MCF 10A (cell line): ENCODE results near the gene DCDC1. TPM values are rescaled to one million over a fixed set of nuclear protein-coding genes. Genes with fewer than 3 reads are reported as not detected.

Source experiments
- BruUV-seq: library from RNA; stranded (reverse); fragments of 400-500 nt; replicated peaks from 2 replicates; lab custom pipeline; 2021; lab: Mats Ljungman, UMichigan
- CTCF ChIA-PET: fragments of 300-600 bp; sonication (Branson Sonifier 250); formaldehyde crosslinking; extraction: SDS; loops from one replicate; lab custom pipeline; 2021; ENCODE audit warnings: antibody characterized with exemption, inconsistent platforms; lab: Yijun Ruan, JAX
- POLR2A ChIA-PET: fragments of 300-600, 350-650 bp; sonication (Branson Sonifier 250); formaldehyde crosslinking; extraction: SDS; loops from one replicate; lab custom pipeline; 2020; ENCODE audit warnings: antibody characterized with exemption, inconsistent platforms; lab: Yijun Ruan, JAX
- DNase-seq: peaks from one replicate; pipeline ENCODE4 v3.0.0-alpha.2; 2018; ENCODE audit not compliant: unreplicated experiment
- H3K27ac Mint-ChIP-seq: one replicate; pipeline ENCODE4 v1.8.0; 2022; ENCODE audit warnings: mild to moderate bottlenecking, low read depth, mixed read lengths; ENCODE audit not compliant: unreplicated experiment
- H3K27me3 Mint-ChIP-seq: one replicate; pipeline ENCODE4 v1.8.0; 2022; ENCODE audit warnings: mixed read lengths; ENCODE audit not compliant: insufficient read depth, unreplicated experiment
- H3K36me3 Mint-ChIP-seq: one replicate; pipeline ENCODE4 v1.8.0; 2022; ENCODE audit warnings: mild to moderate bottlenecking, moderate library complexity, mixed read lengths; ENCODE audit not compliant: insufficient read depth, unreplicated experiment
- H3K4me1 Mint-ChIP-seq: one replicate; pipeline ENCODE4 v1.8.0; 2022; ENCODE audit warnings: mixed read lengths; ENCODE audit not compliant: insufficient read depth, unreplicated experiment
- H3K4me3 Mint-ChIP-seq: one replicate; pipeline ENCODE4 v1.8.0; 2022; ENCODE audit warnings: mild to moderate bottlenecking, moderate library complexity, mixed read lengths; ENCODE audit not compliant: unreplicated experiment
- H3K9me3 Mint-ChIP-seq: one replicate; pipeline ENCODE4 v1.8.0; 2022; ENCODE audit warnings: mixed read lengths; ENCODE audit not compliant: unreplicated experiment
- CTCF ChIP-seq: fragments of 200-600 bp; IDR thresholded peaks from one replicate; pipeline ENCODE4 v1.8.0; 2022; ENCODE audit warnings: antibody characterized with exemption, mild to moderate bottlenecking; ENCODE audit not compliant: unreplicated experiment
- intact Hi-C: fragments of 100-400 bp; cut with micrococcal nuclease; formaldehyde crosslinking; loops from 2 replicates; pipeline ENCODE4 v1.14.1; 2022
- total RNA-seq: library from RNA; stranded (reverse); gene quantifications from 2 replicates; pipeline ENCODE4 v1.2.3, GENCODE V29; 2022

Gene DCDC1
- total RNA-seq, 1 experiment from 2014 or later, result 0.19 TPM

- CTCF ChIA-PET, result no interaction called here
- TF ChIP-seq CTCF, result no peak
- Mint-ChIP-seq H3K27ac (no peak overlapping the region), H3K4me3 (no peak overlapping the region), H3K27me3 (peaks cover 44% of the 10 kb centered on the region), H3K4me1 (no peaks in the 10 kb centered on the region), H3K9me3 (no peaks in the 10 kb centered on the region), H3K36me3 (no peaks in the 10 kb centered on the region)
- POLR2A ChIA-PET, result no interaction called here
- BruUV-seq, result no TSS peak
- intact Hi-C loops, result no loop called here
- DNase-seq, result no peak
These were observed 381.7 kb downstream of the DCDC1 start for GRCh38 chr11:30987819-30988218.

GRCh38 chr11:30985536-30985935, 384.0 kb downstream of the DCDC1 start:
- no TSS peak for BruUV-seq
- TF ChIP-seq CTCF, result no peak
- CTCF ChIA-PET, result no interaction called here
- peaks cover 65% of the 10 kb centered on the region for H3K27me3 Mint-ChIP-seq
- no peak overlapping the region for H3K27ac Mint-ChIP-seq
- intact Hi-C loops, result no loop called here
- H3K4me1 Mint-ChIP-seq, result no peaks in the 10 kb centered on the region
- POLR2A ChIA-PET, result no interaction called here
- H3K36me3 Mint-ChIP-seq, result no peaks in the 10 kb centered on the region
- no peak for DNase-seq
- no peaks in the 10 kb centered on the region for H3K9me3 Mint-ChIP-seq
- H3K4me3 Mint-ChIP-seq, result no peak overlapping the region

GRCh38 chr11:30984827-30985226, 384.7 kb downstream of the DCDC1 start:
- no peak overlapping the region for H3K27ac Mint-ChIP-seq
- no peak for TF ChIP-seq CTCF

GRCh38 chr11:30984442-30984816, 385.1 kb downstream of the DCDC1 start:
- TF ChIP-seq CTCF, result no peak
- Mint-ChIP-seq H3K4me1 (no peaks in the 10 kb centered on the region), H3K4me3 (no peak overlapping the region), H3K36me3 (no peaks in the 10 kb centered on the region), H3K27me3 (peaks cover 63% of the 10 kb centered on the region), H3K9me3 (no peaks in the 10 kb centered on the region), H3K27ac (no peak overlapping the region)
- BruUV-seq, result no TSS peak
- ChIA-PET POLR2A (no interaction called here), CTCF (no interaction called here)
- intact Hi-C loops, result no loop called here
- DNase-seq, result no peak

More at GRCh38 chr11:30984827-30985226, 384.7 kb downstream of the DCDC1 start:
- Mint-ChIP-seq H3K4me3 (no peak overlapping the region), H3K36me3 (no peaks in the 10 kb centered on the region), H3K27me3 (peaks cover 67% of the 10 kb centered on the region), H3K9me3 (no peaks in the 10 kb centered on the region), H3K4me1 (no peaks in the 10 kb centered on the region)
- BruUV-seq, result no TSS peak
- ChIA-PET POLR2A (no interaction called here), CTCF (no interaction called here)
- DNase-seq, result no peak
- intact Hi-C loops, result no loop called here
